GM13976 (cell line): ENCODE measurements around the gene NRG3.

ENCODE experiments used
- DNase-seq: peaks from one replicate; pipeline ENCODE4 v3.0.0; 2012; ENCODE audit warnings: low spot score
- CTCF ChIP-seq: IDR thresholded peaks from 2 replicates; pipeline ENCODE4 v1.5.1; 2012; ENCODE audit warnings: borderline replicate concordance, mild to moderate bottlenecking; ENCODE audit not compliant: insufficient read depth; ENCODE audit errors: extremely low read depth, missing control alignments, control extremely low read depth
- in situ Hi-C: fragments of 300-500 bp; cut with MboI; formaldehyde crosslinking; loops from one replicate; pipeline ENCODE4 v1.12.0; 2022; ENCODE audit warnings: low sequenced_read_pairs, mixed read lengths, inconsistent platforms; ENCODE audit not compliant: unreplicated experiment

NRG3 gene

GRCh38 chr10:82882722-82883121, 1007.7 kb downstream of the NRG3 start:
- DNase-seq: no peak
- TF ChIP-seq CTCF: no peak
- in situ Hi-C loops: no loop called here

GRCh38 chr10:82883603-82884002, 1008.6 kb downstream of the NRG3 start:
- in situ Hi-C loops: no loop called here
- DNase-seq: no peak
- TF ChIP-seq CTCF: no peak

DNA sequence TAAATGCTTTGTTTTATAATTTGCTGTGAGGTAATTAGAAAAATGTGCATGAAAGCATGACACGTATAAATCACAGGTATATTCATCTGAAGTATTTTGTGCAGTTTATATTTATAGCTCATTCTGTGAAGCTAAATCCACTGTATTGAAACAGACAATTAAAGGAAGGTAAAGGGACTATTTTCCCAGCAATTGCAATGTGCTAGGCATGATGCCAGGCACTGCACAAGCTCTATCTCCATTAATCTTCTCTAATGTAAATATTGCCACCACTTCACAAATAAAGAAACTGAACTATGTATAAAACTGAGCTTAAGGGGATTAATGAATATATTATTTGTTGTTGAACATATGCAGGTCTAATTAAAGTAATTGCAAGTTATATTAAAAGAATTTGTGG, 1012.5 kb downstream of the NRG3 start:
- no peak for DNase-seq
- TF ChIP-seq CTCF: no peak
- in situ Hi-C loops: no loop called here

DNA sequence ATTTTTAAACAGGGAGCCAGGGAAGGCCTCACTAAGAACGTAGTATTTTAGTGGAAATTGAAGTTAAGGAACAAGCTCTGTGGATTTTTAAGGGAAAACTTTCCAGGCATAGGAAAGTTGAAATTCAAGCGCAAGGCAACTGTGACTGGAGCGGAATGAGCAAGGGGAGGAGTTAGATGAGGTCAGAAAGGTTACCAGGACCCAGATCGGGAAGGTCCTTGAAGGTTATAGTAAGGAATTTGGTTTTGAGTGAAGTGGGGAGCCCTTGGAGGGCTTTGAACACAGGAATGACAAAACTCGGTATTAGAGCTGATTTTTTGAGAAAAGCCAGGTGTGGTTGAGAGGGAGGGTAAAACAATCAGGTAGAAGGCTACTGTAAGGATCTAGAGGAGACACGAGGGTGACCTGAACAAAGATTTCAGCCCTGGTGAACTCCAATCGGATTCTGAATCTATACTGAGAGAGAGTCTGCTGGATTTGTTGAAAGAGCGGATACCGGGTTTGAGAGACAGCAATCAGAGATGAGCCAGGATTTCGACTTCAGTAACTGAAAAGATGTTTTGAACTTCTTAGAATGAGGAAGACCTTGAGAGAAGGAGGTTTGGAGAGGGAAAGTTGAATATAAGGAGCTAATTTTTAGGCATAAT, 1013.9 kb downstream of the NRG3 start:
- in situ Hi-C loops: no loop called here
- DNase-seq: no peak
- no peak for TF ChIP-seq CTCF

DNA sequence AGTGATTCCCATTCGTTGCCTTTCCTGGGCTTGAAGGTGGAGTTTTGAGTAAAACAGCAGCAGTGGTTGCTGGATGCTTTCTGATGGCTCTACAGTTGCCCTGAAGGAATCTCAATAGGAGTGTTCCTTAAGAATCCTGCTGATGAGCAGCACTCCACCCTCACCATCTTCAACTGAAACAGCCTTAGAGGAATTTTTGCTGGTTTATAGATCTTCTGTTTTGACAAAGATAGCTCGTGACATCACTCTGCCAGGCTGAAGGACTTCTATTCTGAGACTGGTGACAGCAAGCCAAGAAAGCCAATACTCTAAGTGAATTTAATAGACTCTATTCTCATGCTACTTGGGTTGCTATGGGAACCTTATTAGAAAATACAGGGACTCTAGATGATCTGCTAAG, 1014.7 kb downstream of the NRG3 start:
- in situ Hi-C loops: no loop called here
- DNase-seq: no peak
- no peak for TF ChIP-seq CTCF

DNA sequence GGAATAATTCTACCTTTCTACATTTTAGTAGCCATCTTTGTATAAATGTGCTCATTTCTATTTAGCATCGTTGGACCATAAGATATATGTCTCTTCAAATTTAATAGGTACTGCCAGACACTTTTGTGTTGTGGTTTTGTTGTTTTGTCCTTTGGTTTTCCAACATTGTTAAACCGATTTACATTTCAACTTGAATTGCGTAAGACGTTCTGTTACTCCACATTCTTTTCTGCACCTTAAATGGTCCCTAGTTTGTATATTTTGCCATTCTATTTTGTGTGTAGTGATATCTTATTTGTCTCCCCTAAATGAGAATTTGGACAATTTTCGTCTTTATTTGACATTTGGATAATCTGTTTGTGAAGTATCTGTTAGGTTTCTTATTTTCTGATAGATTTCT, 1015.6 kb downstream of the NRG3 start:
- no peak for TF ChIP-seq CTCF
- DNase-seq: no peak
- in situ Hi-C loops: no loop called here
